ENCODE data around the gene FBXO10.

FBXO10 gene

GRCh38 chr9:37618817-37619216 lies 42.6 kb upstream of the FBXO10 start:
- Histone ChIP-seq H3K9me3 (ENCODE audit: severe bottlenecking) (no peaks in the 10 kb centered on the region), H3K4me1 (ENCODE audit: insufficient read depth, poor library complexity, severe bottlenecking) (no peaks in the 10 kb centered on the region), H3K27me3 (ENCODE audit: insufficient read depth, poor library complexity, severe bottlenecking) (no peaks in the 10 kb centered on the region), H3K4me3 (ENCODE audit: severe bottlenecking) (no peak overlapping the region), H3K36me3 (ENCODE audit: low read depth) (no peaks in the 10 kb centered on the region), H3K27ac (ENCODE audit: poor library complexity, severe bottlenecking) (no peak overlapping the region)
- ATAC-seq (ENCODE audit: low read depth) (peak; percentile 96), DNase-seq (ENCODE audit: low spot score) (no peak)
- no peak for TF ChIP-seq CTCF (IDR thresholded peaks at IDR 0.05; ENCODE audit: poor library complexity, severe bottlenecking)

DNA sequence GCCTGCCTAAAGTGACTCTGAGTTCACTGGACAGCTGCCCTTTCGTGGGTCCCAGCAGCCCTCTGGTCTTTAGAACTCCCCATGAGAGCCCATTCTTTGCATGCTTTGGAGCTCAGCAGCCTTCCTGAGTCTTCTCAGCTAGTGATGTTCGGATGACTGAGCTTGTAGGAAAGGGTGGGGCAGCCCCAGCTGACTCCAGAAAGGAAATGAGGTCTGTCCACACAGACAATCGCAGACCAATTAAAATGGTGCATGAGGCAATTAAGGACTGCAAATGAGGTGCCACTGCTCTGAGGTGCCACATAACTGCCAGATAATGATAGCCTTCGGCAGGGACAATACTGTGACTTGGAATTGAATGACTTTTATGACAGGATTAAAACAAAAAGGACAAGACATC lies 41.7 kb upstream of the FBXO10 start:
- ATAC-seq (ENCODE audit: low read depth) (peak; percentile 60; the same call in 1 of the 3 replicates), DNase-seq (ENCODE audit: low spot score) (no peak)
- Histone ChIP-seq H3K27ac (ENCODE audit: poor library complexity, severe bottlenecking) (no peak overlapping the region), H3K36me3 (ENCODE audit: low read depth) (no peaks in the 10 kb centered on the region), H3K27me3 (ENCODE audit: insufficient read depth, poor library complexity, severe bottlenecking) (no peaks in the 10 kb centered on the region), H3K9me3 (ENCODE audit: severe bottlenecking) (no peaks in the 10 kb centered on the region), H3K4me1 (ENCODE audit: insufficient read depth, poor library complexity, severe bottlenecking) (no peaks in the 10 kb centered on the region), H3K4me3 (ENCODE audit: severe bottlenecking) (no peak overlapping the region)
- no peak for TF ChIP-seq CTCF (IDR thresholded peaks at IDR 0.05; ENCODE audit: poor library complexity, severe bottlenecking)

DNA sequence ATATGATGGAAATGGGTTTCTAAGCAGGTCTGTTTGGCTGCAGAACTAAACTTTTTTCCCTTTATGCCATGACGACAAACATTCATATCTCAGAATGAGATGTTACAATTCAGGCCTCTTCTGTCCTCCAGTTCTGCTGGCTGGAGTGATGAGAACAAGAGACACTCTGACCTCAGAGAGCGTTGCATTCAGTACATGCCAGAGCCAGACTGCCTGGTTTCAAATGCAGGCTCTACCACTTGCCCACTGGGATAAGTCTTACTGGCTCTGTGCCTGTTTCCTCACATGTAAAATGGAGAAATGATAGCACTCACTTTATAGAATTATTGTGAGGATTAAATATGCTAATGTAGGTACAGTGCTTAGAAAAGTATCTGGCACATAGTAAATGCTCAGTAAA lies 41.0 kb upstream of the FBXO10 start:
- Histone ChIP-seq H3K4me3 (ENCODE audit: severe bottlenecking) (no peak overlapping the region), H3K9me3 (ENCODE audit: severe bottlenecking) (no peaks in the 10 kb centered on the region), H3K36me3 (ENCODE audit: low read depth) (no peaks in the 10 kb centered on the region), H3K27me3 (ENCODE audit: insufficient read depth, poor library complexity, severe bottlenecking) (no peaks in the 10 kb centered on the region), H3K4me1 (ENCODE audit: insufficient read depth, poor library complexity, severe bottlenecking) (no peaks in the 10 kb centered on the region), H3K27ac (ENCODE audit: poor library complexity, severe bottlenecking) (no peak overlapping the region)
- DNase-seq (ENCODE audit: low spot score) (no peak), ATAC-seq (ENCODE audit: low read depth) (no peak)
- no peak for TF ChIP-seq CTCF (IDR thresholded peaks at IDR 0.05; ENCODE audit: poor library complexity, severe bottlenecking)

DNA sequence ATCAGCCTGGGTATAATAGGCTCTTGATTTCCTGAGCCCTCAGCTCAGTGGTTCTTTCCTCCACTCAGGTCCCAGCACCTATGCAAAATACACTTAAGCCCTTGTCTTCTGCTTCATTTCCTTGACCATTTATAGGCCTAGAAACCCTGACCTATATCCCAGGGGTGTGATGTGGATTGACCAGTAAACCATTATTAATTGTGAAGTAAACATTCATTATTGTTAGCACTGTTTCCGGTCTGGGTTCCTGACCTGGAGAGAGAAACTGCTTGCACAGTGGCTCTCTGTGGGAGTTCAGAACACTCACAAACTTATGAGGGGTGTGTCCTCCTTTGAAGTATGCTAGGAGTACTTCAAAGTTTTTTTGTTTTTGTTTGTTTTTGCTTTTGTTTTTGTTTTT lies 35.8 kb upstream of the FBXO10 start:
- Histone ChIP-seq H3K9me3 (ENCODE audit: severe bottlenecking) (no peaks in the 10 kb centered on the region), H3K36me3 (ENCODE audit: low read depth) (no peaks in the 10 kb centered on the region), H3K4me1 (ENCODE audit: insufficient read depth, poor library complexity, severe bottlenecking) (no peaks in the 10 kb centered on the region), H3K27me3 (ENCODE audit: insufficient read depth, poor library complexity, severe bottlenecking) (no peaks in the 10 kb centered on the region), H3K4me3 (ENCODE audit: severe bottlenecking) (no peak overlapping the region), H3K27ac (ENCODE audit: poor library complexity, severe bottlenecking) (no peak overlapping the region)
- ATAC-seq (ENCODE audit: low read depth) (no peak), DNase-seq (ENCODE audit: low spot score) (no peak)
- no peak for TF ChIP-seq CTCF (IDR thresholded peaks at IDR 0.05; ENCODE audit: poor library complexity, severe bottlenecking)

DNA sequence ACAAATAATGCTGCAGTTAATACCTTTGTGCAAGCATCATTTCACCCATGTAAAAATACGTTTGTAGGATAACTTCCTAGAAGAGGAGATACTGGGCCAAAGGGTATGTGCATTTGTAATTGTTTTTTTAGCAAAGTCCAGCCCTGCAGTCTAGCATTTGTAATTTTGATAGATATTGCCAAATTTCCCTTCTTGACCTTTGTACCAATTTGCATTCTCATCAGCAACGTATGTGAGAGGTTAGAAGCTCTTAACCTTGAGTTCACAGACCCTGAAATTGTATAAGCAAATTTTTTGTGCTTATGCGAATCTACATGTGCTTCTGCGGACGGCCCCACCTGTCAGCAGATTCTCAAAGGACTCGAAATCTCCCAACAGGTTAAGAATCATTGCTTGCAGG lies 34.8 kb upstream of the FBXO10 start:
- Histone ChIP-seq H3K27me3 (ENCODE audit: insufficient read depth, poor library complexity, severe bottlenecking) (no peaks in the 10 kb centered on the region), H3K9me3 (ENCODE audit: severe bottlenecking) (no peaks in the 10 kb centered on the region), H3K27ac (ENCODE audit: poor library complexity, severe bottlenecking) (no peak overlapping the region), H3K4me1 (ENCODE audit: insufficient read depth, poor library complexity, severe bottlenecking) (no peaks in the 10 kb centered on the region), H3K4me3 (ENCODE audit: severe bottlenecking) (no peak overlapping the region), H3K36me3 (ENCODE audit: low read depth) (no peaks in the 10 kb centered on the region)
- no peak for DNase-seq (ENCODE audit: low spot score)
- no peak for TF ChIP-seq CTCF (IDR thresholded peaks at IDR 0.05; ENCODE audit: poor library complexity, severe bottlenecking)
- ATAC-seq (ENCODE audit: low read depth) = no peak
